ENCODE data around the gene INPP4B.

DNA sequence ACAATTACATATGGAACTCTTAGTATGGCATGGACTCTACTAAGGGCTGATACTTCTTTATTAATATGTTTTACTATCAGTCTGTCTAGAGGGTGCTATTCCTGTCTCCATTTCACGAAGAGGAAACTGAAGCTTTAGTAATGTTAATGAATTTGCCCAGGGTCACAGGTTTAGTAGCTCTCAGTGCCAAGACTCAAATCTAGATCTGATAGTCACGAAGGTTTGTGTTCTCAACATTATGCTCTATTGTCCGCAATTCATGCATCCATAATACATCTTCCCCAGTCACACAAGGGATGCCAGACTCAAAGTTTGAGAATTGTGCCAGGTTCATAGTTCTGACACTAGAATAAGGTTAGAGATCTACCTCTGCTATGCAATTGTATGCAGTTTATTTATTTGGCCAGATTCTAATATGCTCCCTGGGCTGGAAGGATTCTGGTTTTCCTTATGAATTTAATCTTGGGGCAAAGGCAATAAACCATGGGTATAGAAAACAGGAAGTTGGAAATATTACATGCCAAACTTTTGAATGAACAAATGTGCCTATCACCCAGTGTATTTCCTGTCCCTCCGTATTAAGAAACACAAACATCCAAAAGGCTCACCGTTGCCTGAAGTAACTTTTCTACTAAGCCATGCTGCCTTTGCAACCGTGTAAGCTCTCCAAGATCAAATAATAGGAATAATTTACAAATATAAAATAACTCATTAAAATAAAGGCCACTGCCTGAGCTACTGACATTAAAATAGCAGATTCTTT lies 478.5 kb downstream of the INPP4B start:
- TF ChIP-seq, protein P1, sequence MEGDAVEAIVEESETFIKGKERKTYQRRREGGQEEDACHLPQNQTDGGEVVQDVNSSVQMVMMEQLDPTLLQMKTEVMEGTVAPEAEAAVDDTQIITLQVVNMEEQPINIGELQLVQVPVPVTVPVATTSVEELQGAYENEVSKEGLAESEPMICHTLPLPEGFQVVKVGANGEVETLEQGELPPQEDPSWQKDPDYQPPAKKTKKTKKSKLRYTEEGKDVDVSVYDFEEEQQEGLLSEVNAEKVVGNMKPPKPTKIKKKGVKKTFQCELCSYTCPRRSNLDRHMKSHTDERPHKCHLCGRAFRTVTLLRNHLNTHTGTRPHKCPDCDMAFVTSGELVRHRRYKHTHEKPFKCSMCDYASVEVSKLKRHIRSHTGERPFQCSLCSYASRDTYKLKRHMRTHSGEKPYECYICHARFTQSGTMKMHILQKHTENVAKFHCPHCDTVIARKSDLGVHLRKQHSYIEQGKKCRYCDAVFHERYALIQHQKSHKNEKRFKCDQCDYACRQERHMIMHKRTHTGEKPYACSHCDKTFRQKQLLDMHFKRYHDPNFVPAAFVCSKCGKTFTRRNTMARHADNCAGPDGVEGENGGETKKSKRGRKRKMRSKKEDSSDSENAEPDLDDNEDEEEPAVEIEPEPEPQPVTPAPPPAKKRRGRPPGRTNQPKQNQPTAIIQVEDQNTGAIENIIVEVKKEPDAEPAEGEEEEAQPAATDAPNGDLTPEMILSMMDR (IDR thresholded peaks at IDR 0.05; ENCODE audit: low read length), result no peak
- no peak for TF ChIP-seq EZH2 (IDR thresholded peaks at IDR 0.05; ENCODE audit: borderline replicate concordance, low read length)
